ENCODE measurements around the gene FCGBP.
"Not testable (repeated sequence)": the region's sequence is repeated elsewhere in the genome, so short reads cannot be mapped to it uniquely, and the experiment has no call there.

Gene FCGBP

DNA sequence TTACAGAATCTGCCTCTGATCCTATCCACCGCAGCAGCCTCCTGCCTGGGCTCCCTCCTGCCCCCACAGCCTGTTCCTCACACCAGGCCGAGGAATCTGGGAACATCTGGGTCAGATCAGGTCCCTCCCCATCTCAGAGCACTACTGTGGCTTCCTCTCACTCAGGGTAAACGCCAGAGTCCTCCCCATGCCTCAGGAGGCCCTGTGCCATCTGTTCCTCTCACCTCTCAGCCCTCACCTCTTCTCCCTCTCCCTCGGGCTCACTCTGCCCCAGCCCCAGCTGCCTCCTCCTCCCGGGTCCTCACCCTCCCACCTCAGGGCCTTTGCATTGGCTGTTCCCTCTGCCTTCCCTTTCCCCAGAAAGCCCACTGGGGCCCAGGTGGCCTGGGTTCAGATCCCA lies 18.2 kb downstream of the FCGBP start:
- DNase-seq: no peak

DNA sequence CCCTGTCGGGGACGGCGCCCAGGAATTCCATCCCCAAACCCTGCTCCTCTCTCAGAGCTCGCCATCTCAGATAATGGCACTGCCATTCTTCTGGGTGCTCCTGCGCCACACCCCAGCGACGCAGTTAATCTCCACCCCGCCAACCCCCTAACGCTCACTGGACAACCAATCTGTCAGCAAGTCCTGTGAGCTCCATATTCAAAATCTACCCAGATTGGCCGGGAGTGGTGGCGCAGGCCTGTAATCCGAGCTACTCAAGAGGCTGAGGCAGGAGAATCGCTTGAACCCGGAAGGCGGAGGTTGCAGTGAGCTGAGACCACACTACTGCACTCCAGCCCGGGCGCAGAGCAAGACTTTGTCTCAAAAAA lies 18.6 kb downstream of the FCGBP start:
- DNase-seq: no peak

DNA sequence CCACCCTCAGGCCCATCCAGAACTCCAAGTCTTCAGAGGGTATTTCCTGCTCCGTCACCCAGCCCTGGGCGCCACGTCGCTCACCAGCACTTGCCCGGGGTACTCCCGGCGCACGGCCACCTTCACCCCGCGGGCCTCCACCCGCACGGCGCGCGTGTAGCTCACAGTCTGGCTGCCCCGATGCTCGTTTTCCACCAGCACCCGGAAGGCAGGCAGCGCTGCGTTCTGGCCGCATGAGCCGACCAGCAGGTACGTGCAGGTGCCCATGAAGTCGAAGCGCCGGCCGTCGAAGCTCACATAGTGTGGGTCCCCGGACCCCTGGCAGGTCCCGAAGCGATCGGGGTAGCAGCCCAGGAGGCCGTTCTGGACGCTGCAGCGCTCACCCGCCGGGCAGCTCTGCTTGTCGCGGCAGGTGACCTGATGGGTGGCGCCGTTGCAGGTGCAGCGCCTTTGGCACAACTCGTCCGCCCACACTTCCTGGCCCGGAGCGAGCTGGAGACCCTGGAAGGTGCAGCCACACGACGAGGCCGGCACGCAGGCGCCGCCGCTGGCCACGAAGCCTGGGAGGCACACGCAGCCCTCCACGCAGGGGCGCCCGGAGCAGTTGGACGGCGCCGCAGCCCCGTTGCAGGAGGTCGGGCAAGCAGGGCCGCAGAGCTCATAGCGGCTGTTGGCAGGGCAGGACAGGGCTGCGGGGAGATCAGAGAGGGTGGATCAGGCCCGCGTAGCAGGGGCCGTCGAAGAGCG lies 19.2 kb downstream of the FCGBP start:
- no peak for DNase-seq

DNA sequence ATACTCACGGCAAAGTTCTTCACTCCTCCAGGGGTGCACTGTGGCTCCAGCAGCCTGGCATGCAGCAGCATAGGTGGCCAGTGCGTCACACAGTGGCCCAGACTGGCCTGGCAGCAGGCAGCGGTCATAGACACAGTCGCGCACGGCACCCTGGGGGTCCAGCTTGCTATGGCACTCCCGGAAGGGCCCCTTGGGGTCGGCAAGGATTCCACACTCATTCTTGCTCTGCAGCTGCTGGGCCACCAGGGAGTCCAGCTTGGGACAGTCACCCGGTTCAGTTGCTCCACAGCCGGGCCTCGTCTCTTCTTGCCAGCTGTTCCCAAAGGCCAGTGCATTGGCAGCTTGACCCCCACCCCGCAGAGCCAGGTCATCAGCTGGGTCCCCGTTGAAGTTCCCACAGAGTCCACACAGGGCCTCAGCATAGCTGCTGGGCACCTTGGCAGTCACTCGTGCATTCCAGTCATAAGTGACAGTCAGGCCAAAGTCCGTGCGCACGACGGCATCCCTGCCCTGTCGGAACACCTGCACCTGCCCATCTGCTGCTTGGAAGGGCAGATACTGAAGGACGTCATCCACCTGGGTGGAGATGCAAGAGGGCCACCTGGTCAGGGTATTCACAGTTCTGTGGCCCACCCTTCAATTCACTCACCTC lies 20.6 kb downstream of the FCGBP start:
- no peak for DNase-seq

DNA sequence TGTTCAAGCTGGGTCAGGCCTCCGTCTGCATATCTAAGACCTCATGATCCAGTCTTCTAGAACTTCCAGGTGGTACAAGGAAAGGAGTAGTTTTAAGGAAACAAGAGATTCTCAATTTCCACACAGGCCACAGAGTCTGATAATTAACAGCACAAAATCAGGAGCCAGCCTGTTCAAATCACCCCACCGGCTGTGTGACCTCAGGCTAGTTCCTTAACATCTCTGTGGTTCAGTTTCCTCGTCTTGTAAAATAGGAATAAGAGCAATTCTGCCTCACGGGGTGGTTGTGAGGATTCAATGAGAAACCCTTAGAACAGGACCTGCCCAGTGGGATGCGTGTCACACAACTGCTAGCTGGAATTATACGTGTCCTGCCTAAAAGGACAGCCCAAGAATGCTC lies 25.6 kb downstream of the FCGBP start:
- no peak for DNase-seq

DNA sequence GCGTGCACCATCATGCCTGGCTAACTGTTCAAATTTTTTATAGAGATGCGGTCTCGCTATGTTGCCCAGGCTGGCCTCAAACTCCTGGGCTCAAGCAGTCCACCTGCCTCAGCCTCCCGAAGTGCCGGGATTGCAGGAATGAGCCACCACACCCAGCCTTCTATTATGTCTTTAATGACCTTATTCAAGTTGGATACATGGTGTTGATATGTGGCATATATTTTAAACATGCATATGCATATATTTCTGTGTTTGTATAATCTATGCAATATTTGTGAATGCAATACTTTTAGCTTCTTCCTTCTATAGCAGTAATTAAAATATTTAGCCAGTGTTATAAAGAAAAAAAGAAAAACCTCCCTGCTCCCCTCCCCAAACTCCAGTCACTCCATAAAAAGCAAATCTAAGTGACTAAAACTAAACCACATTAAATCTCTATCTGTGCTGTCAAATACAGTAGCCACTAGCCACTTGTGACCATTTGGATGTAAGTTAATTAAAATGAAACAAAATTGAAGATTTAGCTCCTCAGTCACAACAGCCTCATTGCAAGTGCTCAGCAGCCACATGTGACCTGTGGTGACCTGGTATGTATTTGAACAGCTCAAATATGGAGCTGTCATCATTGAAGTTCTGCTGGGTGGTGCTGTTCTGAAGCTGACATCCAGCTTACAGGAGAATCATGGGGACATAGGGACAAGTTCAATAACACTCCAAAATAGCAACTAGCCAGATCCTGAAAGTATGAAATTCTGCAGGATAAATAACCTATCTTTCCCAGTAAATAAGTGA lies 27.4 kb downstream of the FCGBP start:
- DNase-seq: no peak

DNA sequence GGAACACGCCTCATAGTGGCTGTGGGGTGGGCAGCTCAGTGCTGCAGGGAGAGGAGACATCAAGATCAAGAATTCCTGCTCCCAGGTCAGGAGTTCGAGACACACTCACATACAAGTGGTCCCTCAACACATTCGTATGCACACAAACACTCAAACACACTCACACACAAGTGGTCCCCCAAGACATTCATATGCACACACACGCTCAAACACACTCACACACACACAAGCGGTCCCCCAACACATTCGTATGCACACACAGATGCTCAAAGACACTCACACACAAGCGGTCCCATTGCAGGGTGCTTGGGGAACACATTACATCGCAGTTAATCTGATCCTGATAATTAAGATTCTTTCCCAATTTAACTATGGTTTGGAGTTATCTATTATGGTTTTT lies 28.2 kb downstream of the FCGBP start:
- no peak for DNase-seq

DNA sequence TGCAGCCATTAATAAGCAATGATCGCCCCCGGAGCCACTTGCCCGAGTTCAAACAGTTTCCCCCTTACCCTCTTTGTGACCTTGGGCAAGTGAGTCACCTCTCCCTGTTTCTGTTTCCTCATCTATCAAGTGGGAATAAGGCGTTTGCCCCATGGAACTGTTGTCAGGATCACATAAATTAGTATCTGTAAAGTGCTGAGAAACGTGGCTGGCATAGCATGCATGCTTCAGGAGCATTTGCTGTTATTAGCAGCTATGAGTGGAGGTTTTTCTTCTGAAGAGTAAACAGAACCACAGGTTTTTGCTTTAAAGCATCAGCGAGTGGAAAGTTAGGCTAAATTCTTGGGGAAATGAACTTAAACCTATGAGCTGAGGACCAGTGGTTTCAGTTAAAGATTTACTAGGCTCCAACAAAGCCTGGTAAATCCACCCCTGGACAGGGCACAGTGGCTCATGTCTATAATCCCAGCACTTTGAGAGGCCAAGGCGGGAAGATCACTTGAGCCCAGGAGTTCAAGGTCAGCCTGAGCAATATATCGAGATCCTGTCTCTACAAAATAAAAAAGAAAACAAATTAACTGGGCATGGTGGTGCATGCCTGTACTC lies 30.8 kb downstream of the FCGBP start:
- not testable (repeated sequence) for DNase-seq

DNA sequence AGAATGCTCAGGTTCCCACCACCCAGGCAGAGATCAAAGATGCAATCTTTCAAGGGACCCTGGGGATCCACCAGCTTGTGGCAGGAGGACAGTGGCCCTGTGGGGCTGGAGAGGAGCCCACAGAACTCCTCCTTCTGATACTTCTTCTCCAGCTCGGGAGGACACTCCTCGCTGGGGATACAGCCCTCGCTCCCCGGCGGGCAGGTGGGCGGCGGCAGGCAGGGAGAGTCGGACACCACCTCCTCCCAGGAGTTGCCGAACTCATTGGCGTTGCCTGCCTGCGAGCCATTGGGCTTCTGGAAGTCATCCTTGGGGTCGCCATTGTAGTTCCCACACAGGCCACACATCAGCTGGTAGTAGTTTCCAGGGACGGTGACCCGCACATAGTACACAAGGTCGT lies 32.1 kb downstream of the FCGBP start:
- not testable (repeated sequence) for DNase-seq

DNA sequence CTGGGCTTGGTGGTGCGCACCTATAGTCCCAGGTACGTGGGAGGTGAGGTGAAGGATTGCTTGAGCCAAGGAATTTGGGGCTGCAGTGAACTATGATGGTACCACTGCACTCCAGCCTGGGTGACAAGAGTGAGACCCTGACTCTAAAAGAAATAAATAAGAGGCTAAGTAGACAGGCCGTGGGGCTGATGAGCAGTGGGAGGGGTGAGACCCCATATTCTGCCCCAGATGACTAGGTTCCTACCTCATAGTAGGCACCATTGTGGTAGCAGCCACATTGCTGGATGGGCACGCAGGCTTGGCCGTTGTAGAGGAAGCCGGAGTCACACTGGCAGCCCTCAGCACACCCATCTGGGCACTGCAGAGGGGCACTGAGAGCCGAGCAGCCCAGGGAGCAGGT lies 32.8 kb downstream of the FCGBP start:
- not testable (repeated sequence) for DNase-seq

DNA sequence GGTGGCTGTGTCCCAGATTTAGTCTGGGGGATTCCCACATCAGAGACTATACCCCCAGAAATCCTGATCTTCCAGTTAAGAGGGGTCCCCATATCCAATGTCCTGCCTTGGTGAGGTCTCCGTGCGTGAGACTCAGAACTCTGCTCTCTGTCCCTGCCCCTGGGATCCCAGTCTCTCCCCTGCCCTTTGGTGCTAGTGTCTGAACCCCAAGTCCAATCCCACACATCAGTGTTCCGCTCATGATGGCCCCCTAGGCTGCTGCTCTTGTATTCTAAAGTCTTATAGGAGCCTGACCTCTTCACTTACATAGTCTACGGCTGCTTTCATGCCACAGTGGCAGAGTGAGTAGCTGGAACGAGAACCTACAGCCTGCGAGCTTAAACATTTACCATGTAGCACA lies 35.6 kb downstream of the FCGBP start:
- DNase-seq: not testable (repeated sequence)

DNA sequence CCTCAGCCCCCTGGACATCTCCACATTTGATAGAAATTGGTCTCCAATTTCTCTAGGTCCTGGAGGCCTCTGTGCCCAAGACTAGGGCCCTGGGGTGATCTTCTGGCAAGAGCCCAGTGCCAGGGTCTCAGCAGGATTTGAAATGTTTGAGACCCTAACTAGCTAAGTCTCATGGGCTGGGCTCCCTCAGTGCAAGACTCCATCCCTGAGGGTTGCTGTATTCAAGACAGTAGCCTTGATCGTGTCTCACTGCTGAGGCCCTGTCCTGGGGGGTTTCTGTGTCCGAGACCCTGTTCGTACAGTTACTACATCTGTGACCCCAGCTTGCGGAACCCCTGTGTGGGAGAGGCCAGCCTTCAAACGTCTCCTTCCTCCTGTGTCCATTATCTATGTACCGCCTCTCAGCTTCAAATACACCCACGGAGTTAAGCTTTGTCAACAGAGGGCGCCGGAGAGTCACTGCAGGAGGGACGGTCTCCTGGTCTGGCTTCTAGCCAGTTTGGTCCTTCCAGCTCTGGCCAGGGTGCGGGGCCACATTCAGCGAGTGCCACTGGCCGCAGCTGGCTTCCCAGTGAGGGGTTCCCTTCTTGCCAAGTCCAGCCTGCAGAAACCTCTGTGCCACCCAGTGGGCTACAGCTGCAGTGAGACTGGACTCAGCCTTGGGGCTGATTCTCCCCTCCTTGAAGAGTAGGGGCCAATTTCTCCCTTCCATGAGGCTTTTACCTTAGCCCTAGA lies 36.8 kb downstream of the FCGBP start:
- DNase-seq: peak; percentile 26

DNA sequence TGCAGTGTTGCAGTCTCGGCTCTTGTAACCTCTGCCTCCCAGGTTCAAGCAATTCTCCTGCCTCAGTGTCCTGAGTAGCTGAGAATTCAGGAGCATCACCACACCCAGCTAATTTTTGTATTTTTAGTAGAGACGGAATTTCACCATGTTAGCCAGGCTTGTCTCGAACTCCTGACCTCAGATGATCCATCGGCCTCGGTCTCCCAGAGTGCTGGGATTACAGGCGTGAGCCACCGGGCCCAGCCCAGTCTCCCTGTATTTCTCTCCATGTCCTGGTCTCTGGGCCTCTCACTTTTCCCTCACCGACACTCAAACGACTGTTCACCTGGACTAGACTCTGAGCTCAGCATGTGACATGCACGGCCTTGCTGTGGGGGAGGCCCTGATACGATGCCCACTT lies 39.3 kb downstream of the FCGBP start:
- DNase-seq: not testable (repeated sequence)

DNA sequence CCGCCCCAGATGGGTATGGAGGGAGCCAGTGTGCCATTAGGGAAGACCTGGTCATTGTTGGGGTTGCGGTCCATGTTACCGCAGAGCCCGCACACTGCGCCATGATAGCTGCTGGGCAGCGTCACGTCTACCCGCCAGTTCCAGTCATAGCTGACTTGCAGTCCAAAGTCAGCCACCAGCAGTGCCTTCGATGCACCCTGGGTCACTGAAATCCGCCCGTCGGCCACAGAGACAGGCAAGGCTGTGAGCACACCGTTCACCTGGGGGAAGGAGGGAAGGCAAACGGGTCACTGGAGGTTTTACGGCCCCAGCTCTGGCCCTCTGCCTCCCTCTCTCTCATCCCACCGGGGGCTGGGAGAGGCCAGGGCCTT lies 40.2 kb downstream of the FCGBP start:
- not testable (repeated sequence) for DNase-seq

DNA sequence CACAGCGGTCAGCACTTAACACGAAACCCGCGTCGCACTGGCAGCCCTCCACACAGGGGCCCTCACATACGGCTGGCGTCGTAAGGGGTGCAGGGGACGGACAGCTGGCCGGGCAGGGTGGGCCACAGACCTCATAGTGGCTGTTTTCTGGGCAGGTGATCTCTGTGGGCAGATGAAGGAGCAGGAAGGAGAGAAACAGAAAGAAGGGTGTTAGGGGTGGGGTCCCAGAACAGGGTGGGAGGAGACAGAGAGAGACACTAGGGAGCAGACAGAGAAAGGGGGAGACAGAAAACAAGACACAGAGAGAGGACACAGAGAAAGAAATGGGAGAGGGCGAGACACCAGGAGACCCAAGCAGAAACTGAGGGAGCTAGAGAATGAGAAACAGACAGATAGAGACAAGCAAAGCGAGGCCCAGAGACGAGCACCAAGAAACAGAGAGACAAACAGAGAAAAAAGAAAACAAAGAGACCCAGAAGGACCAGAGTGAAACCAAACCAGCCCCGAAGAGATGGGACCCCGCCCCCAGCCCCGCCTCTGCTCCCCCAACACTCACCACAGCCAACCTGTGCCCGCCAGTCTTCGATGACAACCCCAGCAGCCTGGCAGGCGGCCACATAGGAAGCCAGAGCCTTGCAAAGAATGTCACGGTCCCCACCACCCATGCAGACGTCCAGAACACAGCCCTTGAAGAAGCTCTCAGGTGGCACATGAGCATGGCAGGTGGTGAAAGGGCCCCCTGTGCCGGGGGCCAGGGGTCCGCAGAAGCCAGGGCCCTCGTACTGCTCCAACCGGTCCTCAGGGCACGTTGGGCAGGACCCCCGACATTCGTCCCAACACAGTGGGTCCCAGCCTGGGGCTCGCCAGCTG lies 40.8 kb downstream of the FCGBP start:
- not testable (repeated sequence) for DNase-seq

DNA sequence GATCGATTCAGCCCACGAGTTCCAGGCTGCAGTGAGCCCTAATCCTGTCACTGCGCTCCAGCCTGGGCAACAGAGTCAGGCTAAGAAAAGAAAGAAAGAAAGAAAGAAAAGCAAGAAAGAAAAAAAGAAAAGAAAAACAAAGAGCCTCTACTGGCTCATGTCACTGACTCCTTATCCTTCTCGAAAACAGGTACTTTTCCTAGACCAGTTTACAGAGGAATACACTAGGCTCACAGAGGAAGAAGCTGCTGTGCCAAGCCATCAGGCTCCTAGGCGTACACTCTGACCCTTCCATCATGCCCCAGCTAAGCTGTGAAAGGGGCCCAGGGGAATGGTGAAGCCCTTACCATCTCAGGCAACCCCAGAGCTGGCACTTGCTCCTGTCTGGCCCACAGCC lies 41.9 kb downstream of the FCGBP start:
- not testable (repeated sequence) for DNase-seq

DNA sequence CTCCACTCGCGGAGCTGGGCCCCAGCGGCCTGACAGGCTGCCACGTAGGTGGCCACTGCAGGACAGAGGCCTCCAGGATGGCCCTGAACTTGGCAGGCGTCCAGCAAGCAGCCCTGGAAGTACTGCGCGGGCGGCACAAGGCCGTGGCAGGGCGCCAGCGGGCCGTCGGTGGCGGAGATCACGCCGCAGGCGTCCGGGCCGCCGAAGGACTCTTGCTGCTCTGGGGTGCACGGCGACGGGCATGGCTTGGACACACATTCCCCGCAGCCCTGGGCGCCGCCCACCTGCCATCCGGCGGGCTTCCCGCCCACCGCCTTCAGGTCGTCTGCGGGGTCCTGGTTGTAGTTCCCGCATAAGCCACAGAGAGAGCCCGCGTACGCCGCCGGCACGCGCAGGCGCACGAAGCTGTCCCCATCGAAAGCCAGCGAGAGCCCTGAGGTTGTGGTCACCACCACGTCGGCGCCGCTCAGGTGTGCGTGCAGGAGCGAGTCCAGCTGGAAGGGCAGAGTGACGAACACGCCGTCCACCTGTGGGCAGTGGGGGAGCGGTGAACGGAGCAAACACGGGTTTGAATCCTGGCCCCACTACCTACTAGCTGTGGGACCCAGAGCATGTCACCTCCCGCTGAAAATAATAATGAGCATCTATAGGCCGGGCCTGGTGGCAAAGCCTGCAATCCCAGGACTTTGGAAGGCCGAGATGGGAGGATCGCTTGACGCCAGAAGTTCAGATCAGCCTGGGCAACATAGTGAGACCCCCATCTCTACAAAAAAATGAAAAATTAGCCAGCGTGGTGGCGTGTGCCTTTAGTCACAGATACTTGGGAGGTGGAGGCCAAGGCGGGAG lies 42.6 kb downstream of the FCGBP start:
- DNase-seq: not testable (repeated sequence)

DNA sequence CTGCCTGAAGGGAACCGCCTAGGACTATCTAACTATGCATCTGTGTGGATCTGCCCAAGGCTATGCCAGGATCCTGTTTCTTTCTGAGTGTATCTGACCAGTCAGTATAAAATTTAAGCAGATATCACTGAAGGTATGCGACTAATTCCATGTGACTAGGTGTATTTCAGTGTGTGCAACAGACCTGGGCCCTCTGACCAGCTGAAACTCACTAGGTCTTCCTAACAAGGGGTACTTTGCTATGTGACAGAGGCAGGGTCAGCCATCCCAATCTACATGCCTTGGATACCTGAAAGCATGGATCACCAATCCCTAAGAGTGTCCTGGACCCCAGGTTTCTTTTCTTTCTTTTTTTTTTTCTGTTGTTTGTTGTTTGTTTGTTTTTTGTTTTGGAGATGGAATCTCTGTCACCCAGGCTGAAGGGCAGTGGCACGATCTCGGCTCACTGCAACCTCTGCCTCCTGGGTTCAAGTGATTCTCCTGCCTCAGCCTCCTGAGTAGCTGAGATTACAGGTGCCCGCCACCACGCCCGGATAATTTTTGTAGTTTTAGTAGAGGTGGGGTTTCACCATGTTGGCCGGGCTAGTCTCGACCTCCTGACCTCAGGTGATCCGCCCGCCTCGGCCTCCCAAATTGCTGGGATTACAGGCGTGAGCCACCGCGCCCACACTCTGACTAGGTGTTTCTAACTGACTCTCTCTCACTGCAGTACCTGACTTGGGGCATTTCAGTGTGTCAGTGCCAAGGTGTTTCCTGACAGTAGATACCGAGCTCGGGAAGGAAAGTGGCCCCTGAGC lies 43.5 kb downstream of the FCGBP start:
- no peak for DNase-seq

DNA sequence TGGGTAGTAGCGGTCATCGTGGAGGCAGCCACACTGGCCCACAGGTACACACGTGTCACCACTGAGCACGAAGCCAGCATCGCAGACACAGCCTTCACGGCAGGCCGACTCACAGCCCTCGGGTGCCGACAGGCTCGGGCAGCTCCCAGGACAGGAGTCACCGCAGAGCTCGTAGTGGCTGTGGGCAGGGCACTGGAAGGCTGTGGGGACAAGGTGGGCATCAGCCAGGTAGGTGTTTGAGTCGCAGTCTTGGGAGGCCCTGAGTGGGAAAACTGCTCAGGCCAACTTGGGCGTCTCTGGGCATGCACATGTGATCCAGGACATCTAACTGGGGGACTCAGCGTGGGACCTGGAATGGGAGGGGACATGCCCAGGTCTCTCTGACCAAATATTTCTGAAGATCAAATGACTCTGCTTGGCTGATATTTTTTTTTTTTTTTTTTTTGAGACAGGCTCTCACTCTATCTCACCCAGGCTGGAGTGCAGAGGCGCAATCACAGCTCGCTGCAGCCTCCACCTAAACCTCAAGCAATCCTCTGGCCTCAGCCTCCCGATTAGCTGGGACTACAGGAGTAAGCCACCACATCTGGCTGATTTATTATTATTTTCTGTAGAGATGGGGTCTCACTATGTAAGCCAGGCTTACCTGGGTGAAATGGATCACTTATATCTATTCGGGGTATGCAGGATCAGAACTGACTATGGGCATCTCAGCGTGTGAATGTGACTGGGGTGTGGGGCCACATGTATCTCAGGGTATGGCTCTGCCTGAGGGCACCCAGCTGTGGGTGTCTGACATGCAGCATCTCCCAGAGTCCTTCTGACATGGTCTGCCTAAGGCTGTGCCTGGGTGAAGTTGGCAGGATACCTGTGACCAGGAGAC lies 44.3 kb downstream of the FCGBP start:
- not testable (repeated sequence) for DNase-seq
